ENCODE results near the gene RBM39. TPM values are rescaled to one million over a fixed set of nuclear protein-coding genes. Genes with fewer than 3 reads are reported as not detected.

Gene RBM39
- total RNA-seq, 1 experiment from 2014 or later: 341 TPM

DNA sequence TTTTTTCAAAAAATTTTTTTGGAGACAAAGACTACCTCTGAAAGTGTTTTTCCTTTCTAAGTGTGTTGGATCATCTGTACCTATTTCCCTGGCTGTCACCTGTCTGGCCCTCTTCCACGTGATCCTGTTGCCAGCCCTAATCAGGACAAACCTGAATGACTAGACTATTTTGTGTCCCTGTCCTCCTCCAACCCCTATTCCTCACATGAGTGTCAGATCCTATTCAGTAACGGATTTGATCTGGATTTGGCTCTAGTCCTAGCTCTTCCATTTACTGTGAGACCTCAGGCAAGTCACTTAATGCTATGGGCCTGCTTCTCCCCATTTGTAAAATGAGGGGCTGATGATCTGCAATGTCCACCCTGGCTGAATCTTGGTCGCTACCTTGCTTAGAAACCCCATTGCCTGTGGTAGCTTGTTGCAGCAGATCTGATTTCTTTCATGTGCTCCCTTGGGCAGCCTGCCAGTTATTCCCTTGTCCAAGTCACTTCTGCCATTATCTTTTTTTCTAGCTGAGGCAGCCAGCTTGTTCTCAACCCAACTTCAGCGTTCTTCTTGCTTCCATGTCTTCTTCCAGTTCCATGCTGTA lies 34.5 kb upstream of the RBM39 start:
- intact Hi-C loops (cut with micrococcal nuclease): no loop called here
- BruUV-seq (replicated peaks): no TSS peak
- H2AFZ ChIP-seq (ENCODE audit: low read length): no peak overlapping the region
- H3K79me2 ChIP-seq (ENCODE audit: low read length): peaks cover 79% of the 10 kb centered on the region
- no peak for TF ChIP-seq EZH2phosphoT487 (IDR thresholded peaks at IDR 0.05; ENCODE audit: borderline replicate concordance, low read length)
- TF ChIP-seq, protein P1, sequence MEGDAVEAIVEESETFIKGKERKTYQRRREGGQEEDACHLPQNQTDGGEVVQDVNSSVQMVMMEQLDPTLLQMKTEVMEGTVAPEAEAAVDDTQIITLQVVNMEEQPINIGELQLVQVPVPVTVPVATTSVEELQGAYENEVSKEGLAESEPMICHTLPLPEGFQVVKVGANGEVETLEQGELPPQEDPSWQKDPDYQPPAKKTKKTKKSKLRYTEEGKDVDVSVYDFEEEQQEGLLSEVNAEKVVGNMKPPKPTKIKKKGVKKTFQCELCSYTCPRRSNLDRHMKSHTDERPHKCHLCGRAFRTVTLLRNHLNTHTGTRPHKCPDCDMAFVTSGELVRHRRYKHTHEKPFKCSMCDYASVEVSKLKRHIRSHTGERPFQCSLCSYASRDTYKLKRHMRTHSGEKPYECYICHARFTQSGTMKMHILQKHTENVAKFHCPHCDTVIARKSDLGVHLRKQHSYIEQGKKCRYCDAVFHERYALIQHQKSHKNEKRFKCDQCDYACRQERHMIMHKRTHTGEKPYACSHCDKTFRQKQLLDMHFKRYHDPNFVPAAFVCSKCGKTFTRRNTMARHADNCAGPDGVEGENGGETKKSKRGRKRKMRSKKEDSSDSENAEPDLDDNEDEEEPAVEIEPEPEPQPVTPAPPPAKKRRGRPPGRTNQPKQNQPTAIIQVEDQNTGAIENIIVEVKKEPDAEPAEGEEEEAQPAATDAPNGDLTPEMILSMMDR (conservative IDR thresholded peaks at IDR 0.05; ENCODE audit: low read depth, low read length): no peak
- no peak for TF ChIP-seq EZH2 (IDR thresholded peaks at IDR 0.05; ENCODE audit: low read length, unreplicated experiment)
- DNase-seq: peak; percentile 57
- H3K4me3 ChIP-seq (ENCODE audit: low read length): no peak overlapping the region
- ChIA-PET CTCF (no interaction called here), POLR2A (ENCODE audit: unreplicated experiment) (interaction anchor here (0.6 kb wide), 2 partner anchors 11 to 289 kb away, joined by 6 to 8 read pairs; no protein-coding TSS in a partner anchor)
- no peak overlapping the region for H3K27ac ChIP-seq (ENCODE audit: low read length)
- no peak overlapping the region for H3K9ac ChIP-seq (ENCODE audit: low read length)
- 0 out of 2 replicates have a peak, but pooled peaks cover 11% of the 10 kb centered on the region for H4K20me1 ChIP-seq (ENCODE audit: low read length)
- H3K27me3 ChIP-seq (ENCODE audit: low read length): no peaks in the 10 kb centered on the region
- H3F3A ChIP-seq (ENCODE audit: low read length, unreplicated experiment): no peaks in the 10 kb centered on the region
- peaks cover 25% of the 10 kb centered on the region for H3K4me1 ChIP-seq (ENCODE audit: insufficient read depth, low read length)
- no peak for ATAC-seq
- H3K9me3 ChIP-seq (ENCODE audit: low read length): no peaks in the 10 kb centered on the region
- H3K9me2 ChIP-seq (replicated peaks; ENCODE audit: low read length): no peaks in the 10 kb centered on the region
- H3K4me2 ChIP-seq (ENCODE audit: low read length): 0 out of 2 replicates have a peak overlapping the region, but pooled peaks have one; percentile 4
- H3K36me3 ChIP-seq (ENCODE audit: low read depth, low read length): peaks cover 9% of the 10 kb centered on the region; the same call in 1 of the 2 replicates

DNA sequence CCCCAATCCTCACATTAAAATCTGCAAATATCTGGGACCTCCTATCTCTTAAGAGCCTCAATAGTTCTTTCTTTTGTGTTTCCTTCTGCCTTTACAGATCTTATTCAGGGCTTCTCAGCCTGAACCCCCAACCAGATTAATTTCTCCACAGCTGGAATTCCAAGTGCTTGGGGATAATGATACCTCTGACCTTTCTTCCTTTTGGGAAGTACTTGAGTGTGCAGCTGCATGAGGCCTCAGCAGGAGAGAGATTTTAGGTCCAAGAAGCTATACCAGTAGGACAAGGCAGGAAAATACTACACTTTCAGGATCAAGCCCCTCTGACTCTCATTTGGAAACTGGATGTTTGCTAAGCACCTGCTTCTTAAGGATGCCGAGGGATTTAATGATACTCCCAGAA lies 32.3 kb upstream of the RBM39 start:
- Histone ChIP-seq H3K9me3 (ENCODE audit: low read length) (no peaks in the 10 kb centered on the region), H3K4me2 (ENCODE audit: low read length) (peak overlapping the region; percentile 25; the same call in 1 of the 2 replicates), H2AFZ (ENCODE audit: low read length) (no peak overlapping the region), H3F3A (ENCODE audit: low read length, unreplicated experiment) (no peaks in the 10 kb centered on the region), H3K4me1 (ENCODE audit: insufficient read depth, low read length) (peaks cover 27% of the 10 kb centered on the region), H3K27me3 (ENCODE audit: low read length) (no peaks in the 10 kb centered on the region), H3K9ac (ENCODE audit: low read length) (no peak overlapping the region), H3K27ac (ENCODE audit: low read length) (no peak overlapping the region), H3K79me2 (ENCODE audit: low read length) (peaks cover 68% of the 10 kb centered on the region), H3K4me3 (ENCODE audit: low read length) (no peak overlapping the region), H3K9me2 (replicated peaks; ENCODE audit: low read length) (no peaks in the 10 kb centered on the region), H3K36me3 (ENCODE audit: low read depth, low read length) (peaks cover 9% of the 10 kb centered on the region; the same call in 1 of the 2 replicates), H4K20me1 (ENCODE audit: low read length) (0 out of 2 replicates have a peak, but pooled peaks cover 11% of the 10 kb centered on the region)
- intact Hi-C loops (cut with micrococcal nuclease): no loop called here
- TF ChIP-seq EZH2 (IDR thresholded peaks at IDR 0.05; ENCODE audit: low read length, unreplicated experiment) (no peak), EZH2phosphoT487 (IDR thresholded peaks at IDR 0.05; ENCODE audit: borderline replicate concordance, low read length) (no peak)
- TF ChIP-seq, protein P1 (conservative IDR thresholded peaks at IDR 0.05; ENCODE audit: low read depth, low read length): no peak
- ChIA-PET CTCF (no interaction called here), POLR2A (ENCODE audit: unreplicated experiment) (no interaction called here)
- DNase-seq: no peak
- no peak for ATAC-seq
- no TSS peak for BruUV-seq (replicated peaks)

DNA sequence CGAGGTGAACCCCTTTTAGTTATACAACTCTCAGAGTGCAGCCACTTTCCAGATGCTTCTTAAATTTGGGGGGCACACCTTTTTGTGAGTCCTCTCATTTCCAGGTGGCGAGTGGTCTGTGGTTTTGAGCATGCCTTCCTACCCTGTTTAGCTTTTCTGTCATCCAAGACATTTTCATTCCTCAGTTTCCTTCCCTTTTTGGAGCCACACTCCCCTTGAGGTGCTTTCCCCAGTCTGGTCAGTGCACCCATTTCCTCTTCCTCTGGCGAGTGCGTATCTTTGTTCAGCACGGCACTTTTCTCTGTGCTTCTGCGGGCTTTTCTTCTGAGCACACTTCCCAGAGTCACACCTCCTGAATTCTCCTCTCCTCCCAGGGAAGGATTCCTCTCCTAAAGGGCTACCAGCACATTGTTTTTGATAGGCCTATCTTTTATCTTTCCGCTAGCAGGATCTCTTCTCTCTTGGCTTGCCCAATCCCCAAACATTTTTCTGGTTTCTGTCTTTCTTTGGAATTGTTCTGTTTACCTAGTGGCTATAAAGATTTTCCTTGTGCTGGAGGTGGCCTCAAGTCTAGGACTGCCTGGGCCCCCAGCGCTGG lies 31.2 kb upstream of the RBM39 start:
- H3K4me3 ChIP-seq (ENCODE audit: low read length): peak overlapping the region; percentile 88
- H3K27me3 ChIP-seq (ENCODE audit: low read length): no peaks in the 10 kb centered on the region
- H4K20me1 ChIP-seq (ENCODE audit: low read length): 0 out of 2 replicates have a peak, but pooled peaks cover 11% of the 10 kb centered on the region
- H3K36me3 ChIP-seq (ENCODE audit: low read depth, low read length): peaks cover 9% of the 10 kb centered on the region; the same call in 1 of the 2 replicates
- ChIA-PET CTCF (no interaction called here), POLR2A (ENCODE audit: unreplicated experiment) (no interaction called here)
- TF ChIP-seq, protein P1 (conservative IDR thresholded peaks at IDR 0.05; ENCODE audit: low read depth, low read length): no peak
- TF ChIP-seq EZH2phosphoT487 (IDR thresholded peaks at IDR 0.05; ENCODE audit: borderline replicate concordance, low read length): no peak
- no peak for TF ChIP-seq EZH2 (IDR thresholded peaks at IDR 0.05; ENCODE audit: low read length, unreplicated experiment)
- no peaks in the 10 kb centered on the region for H3F3A ChIP-seq (ENCODE audit: low read length, unreplicated experiment)
- no peaks in the 10 kb centered on the region for H3K9me3 ChIP-seq (ENCODE audit: low read length)
- H3K9ac ChIP-seq (ENCODE audit: low read length): peak overlapping the region; percentile 80
- intact Hi-C loops (cut with micrococcal nuclease): loop anchor here (1.0 kb wide), 1 partner anchor 111 kb away; no protein-coding TSS in a partner anchor
- H3K27ac ChIP-seq (ENCODE audit: low read length): no peak overlapping the region; the same call in 1 of the 2 replicates
- DNase-seq: peak; percentile 39
- peaks cover 33% of the 10 kb centered on the region for H3K4me1 ChIP-seq (ENCODE audit: insufficient read depth, low read length)
- no TSS peak for BruUV-seq (replicated peaks)
- peak overlapping the region; percentile 97 for H3K4me2 ChIP-seq (ENCODE audit: low read length)
- peak; percentile 4; the same call in 1 of the 2 replicates for ATAC-seq
- no peaks in the 10 kb centered on the region for H3K9me2 ChIP-seq (replicated peaks; ENCODE audit: low read length)
- H3K79me2 ChIP-seq (ENCODE audit: low read length): peaks cover 57% of the 10 kb centered on the region
- H2AFZ ChIP-seq (ENCODE audit: low read length): no peak overlapping the region; the same call in 1 of the 2 replicates
